ENCODE measurements around the gene GOLT1B.
"Not testable (repeated sequence)": the region's sequence is repeated elsewhere in the genome, so short reads cannot be mapped to it uniquely, and the experiment has no call there.

Gene GOLT1B

GRCh38 chr12:21501258-21502163 is at the start of gene GOLT1B, which contains the start of gene RECQL:
GOLT1B (plus strand) TSS chr12:21501789; CDS start chr12:21501924, 135 bp downstream.
RECQL (minus strand) TSS chr12:21501635; CDS start chr12:21499570, 2,065 bp downstream.
- peak within 1 kb of the TSS; percentile 82 for H3K4me3 ChIP-seq (ENCODE audit: low read depth, low read length)
- peaks cover 26% of the 10 kb centered on the region for H3K36me3 ChIP-seq (ENCODE audit: insufficient read depth, low read length)
- peak within 1 kb of the TSS; percentile 89 for H3K27ac ChIP-seq (ENCODE audit: low read depth, low read length)
- peak within 1 kb of the TSS; percentile 44 for H2AFZ ChIP-seq (ENCODE audit: low read length, unreplicated experiment)
- H3K27me3 ChIP-seq (ENCODE audit: insufficient read depth, low read length): no peaks in the 10 kb centered on the region
- peaks cover 94% of the 10 kb centered on the region for H3K79me2 ChIP-seq (ENCODE audit: control insufficient read depth, insufficient read depth, low read length, unreplicated experiment)
- peaks cover 33% of the 10 kb centered on the region for H3K4me1 ChIP-seq (ENCODE audit: control insufficient read depth, insufficient read depth, low read length, unreplicated experiment)

GRCh38 chr12:21453312-21453852 is 48.2 kb upstream of the GOLT1B start:
- Histone ChIP-seq H3K79me2 (ENCODE audit: control insufficient read depth, insufficient read depth, low read length, unreplicated experiment) (no peaks in the 10 kb centered on the region), H3K27me3 (ENCODE audit: insufficient read depth, low read length) (no peaks in the 10 kb centered on the region), H3K27ac (ENCODE audit: low read depth, low read length) (no peak overlapping the region), H3K4me1 (ENCODE audit: control insufficient read depth, insufficient read depth, low read length, unreplicated experiment) (no peaks in the 10 kb centered on the region), H3K4me3 (ENCODE audit: low read depth, low read length) (no peak overlapping the region), H3K36me3 (ENCODE audit: insufficient read depth, low read length) (no peaks in the 10 kb centered on the region), H2AFZ (ENCODE audit: low read length, unreplicated experiment) (no peak overlapping the region)

GRCh38 chr12:21456291-21456780 is 45.3 kb upstream of the GOLT1B start:
- Histone ChIP-seq H3K27me3 (ENCODE audit: insufficient read depth, low read length) (no peaks in the 10 kb centered on the region), H3K36me3 (ENCODE audit: insufficient read depth, low read length) (no peaks in the 10 kb centered on the region)

DNA sequence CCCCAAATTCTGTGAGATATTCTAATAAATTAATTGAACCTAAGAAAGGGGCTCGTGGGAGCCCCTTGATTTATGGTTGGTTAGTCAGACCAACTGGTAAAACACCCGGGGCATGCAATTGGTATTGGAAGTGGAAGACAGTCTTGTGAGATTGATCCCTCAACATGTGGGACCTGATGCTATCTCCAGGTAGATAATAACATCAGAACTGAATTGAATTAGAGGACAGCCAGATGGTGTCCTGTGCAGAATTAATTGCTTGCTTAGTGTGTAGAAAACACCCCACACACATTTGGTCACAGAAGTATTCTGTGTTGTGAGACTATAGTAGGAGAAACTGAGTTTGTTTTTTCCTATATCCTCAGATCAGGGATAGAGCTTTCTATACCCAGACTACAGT is 42.1 kb upstream of the GOLT1B start:
- Histone ChIP-seq H3K4me1 (ENCODE audit: control insufficient read depth, insufficient read depth, low read length, unreplicated experiment) (no peaks in the 10 kb centered on the region), H3K27me3 (ENCODE audit: insufficient read depth, low read length) (no peaks in the 10 kb centered on the region), H3K4me3 (ENCODE audit: low read depth, low read length) (no peak overlapping the region), H3K27ac (ENCODE audit: low read depth, low read length) (no peak overlapping the region), H3K79me2 (ENCODE audit: control insufficient read depth, insufficient read depth, low read length, unreplicated experiment) (no peaks in the 10 kb centered on the region), H3K36me3 (ENCODE audit: insufficient read depth, low read length) (no peaks in the 10 kb centered on the region), H2AFZ (ENCODE audit: low read length, unreplicated experiment) (no peak overlapping the region)

More at GRCh38 chr12:21456291-21456780, 45.3 kb upstream of the GOLT1B start:
- no peak overlapping the region for H3K27ac ChIP-seq (ENCODE audit: low read depth, low read length)
- no peaks in the 10 kb centered on the region for H3K4me1 ChIP-seq (ENCODE audit: control insufficient read depth, insufficient read depth, low read length, unreplicated experiment)
- no peak overlapping the region for H3K4me3 ChIP-seq (ENCODE audit: low read depth, low read length)
- H3K79me2 ChIP-seq (ENCODE audit: control insufficient read depth, insufficient read depth, low read length, unreplicated experiment): no peaks in the 10 kb centered on the region
- no peak overlapping the region for H2AFZ ChIP-seq (ENCODE audit: low read length, unreplicated experiment)

DNA sequence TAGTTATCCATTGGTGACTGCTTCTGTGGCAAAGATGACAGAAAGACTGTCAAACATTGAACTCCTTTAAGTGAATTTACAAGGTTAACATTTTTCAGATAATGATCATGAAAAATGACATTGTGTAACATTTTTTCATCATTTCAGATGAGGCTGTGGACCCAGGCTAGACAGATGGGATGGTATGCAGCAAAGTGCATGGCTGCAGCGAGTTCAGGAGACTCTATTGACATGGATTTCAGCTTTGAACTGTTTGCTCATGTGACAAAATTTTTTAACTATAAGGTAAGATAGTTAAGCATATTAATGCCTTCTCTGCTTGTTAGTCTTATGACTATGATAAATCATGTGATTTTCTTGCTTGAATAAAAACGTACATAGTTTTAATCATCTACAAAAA is 34.3 kb upstream of the GOLT1B start:
- H3K79me2 ChIP-seq (ENCODE audit: control insufficient read depth, insufficient read depth, low read length, unreplicated experiment); H3K27ac ChIP-seq (ENCODE audit: low read depth, low read length); H2AFZ ChIP-seq (ENCODE audit: low read length, unreplicated experiment); H3K27me3 ChIP-seq (ENCODE audit: insufficient read depth, low read length); H3K4me3 ChIP-seq (ENCODE audit: low read depth, low read length); H3K4me1 ChIP-seq (ENCODE audit: control insufficient read depth, insufficient read depth, low read length, unreplicated experiment): not testable (repeated sequence)
- H3K36me3 ChIP-seq (ENCODE audit: insufficient read depth, low read length): peaks cover 14% of the 10 kb centered on the region

DNA sequence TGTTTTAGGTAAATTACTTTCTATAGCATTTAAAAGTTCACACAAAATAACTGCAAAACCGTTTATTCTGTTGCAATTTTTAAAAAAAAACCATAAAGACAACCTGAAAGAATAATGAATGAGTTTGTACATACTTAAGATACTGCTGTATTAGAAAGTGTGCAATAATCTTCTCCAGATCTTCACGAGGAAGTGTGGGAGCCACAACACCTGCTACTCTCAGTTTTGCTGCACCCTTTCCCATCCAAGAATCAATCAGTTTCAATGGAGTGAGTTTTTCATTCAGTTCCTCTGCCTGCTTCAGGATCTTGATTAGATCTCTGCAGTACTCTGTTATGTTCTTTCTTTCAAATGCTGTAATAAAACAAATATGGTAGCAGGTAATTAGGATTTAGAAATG is 30.3 kb upstream of the GOLT1B start:
- no peak overlapping the region for H3K27ac ChIP-seq (ENCODE audit: low read depth, low read length)
- no peaks in the 10 kb centered on the region for H3K27me3 ChIP-seq (ENCODE audit: insufficient read depth, low read length)
- no peak overlapping the region for H3K4me3 ChIP-seq (ENCODE audit: low read depth, low read length)
- H2AFZ ChIP-seq (ENCODE audit: low read length, unreplicated experiment): no peak overlapping the region
- H3K36me3 ChIP-seq (ENCODE audit: insufficient read depth, low read length): peaks cover 48% of the 10 kb centered on the region
- no peaks in the 10 kb centered on the region for H3K79me2 ChIP-seq (ENCODE audit: control insufficient read depth, insufficient read depth, low read length, unreplicated experiment)
- H3K4me1 ChIP-seq (ENCODE audit: control insufficient read depth, insufficient read depth, low read length, unreplicated experiment): peaks cover 2% of the 10 kb centered on the region

DNA sequence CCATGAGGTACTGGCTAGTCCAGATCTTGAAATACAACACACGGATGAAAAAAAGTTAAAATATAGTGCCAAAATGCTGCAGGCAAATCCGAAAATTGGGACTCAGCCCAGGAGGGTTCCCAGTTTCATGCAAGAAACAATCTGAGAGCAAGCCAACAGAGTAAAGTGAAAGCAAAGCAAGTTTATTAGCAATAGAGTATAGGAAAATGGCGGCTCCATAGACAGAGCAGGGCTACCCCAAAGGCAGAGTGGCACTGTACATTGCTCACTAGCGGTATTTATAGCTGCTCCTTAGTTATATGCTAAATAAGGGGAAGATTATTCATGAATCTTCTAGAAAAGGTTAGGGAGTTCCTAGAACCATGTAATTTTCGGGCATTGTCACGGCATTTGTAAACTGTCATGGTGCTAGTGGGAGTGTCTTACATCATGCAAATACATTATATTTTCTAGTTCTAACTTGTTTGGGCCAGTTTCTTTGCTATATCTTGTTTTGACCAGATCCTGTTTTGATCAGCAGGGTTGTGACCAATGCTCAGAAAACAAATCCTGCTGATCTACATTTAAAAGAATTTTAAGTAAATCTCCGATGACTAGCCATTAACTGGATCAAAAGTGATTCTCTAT is 29.3 kb upstream of the GOLT1B start:
- Histone ChIP-seq H2AFZ (ENCODE audit: low read length, unreplicated experiment) (no peak overlapping the region), H3K4me1 (ENCODE audit: control insufficient read depth, insufficient read depth, low read length, unreplicated experiment) (peaks cover 10% of the 10 kb centered on the region), H3K27ac (ENCODE audit: low read depth, low read length) (no peak overlapping the region), H3K4me3 (ENCODE audit: low read depth, low read length) (no peak overlapping the region), H3K27me3 (ENCODE audit: insufficient read depth, low read length) (no peaks in the 10 kb centered on the region), H3K79me2 (ENCODE audit: control insufficient read depth, insufficient read depth, low read length, unreplicated experiment) (no peaks in the 10 kb centered on the region), H3K36me3 (ENCODE audit: insufficient read depth, low read length) (peaks cover 50% of the 10 kb centered on the region)

GRCh38 chr12:21475552-21475951 is 26.0 kb upstream of the GOLT1B start:
- Histone ChIP-seq H3K27ac (ENCODE audit: low read depth, low read length) (no peak overlapping the region), H2AFZ (ENCODE audit: low read length, unreplicated experiment) (no peak overlapping the region), H3K79me2 (ENCODE audit: control insufficient read depth, insufficient read depth, low read length, unreplicated experiment) (no peaks in the 10 kb centered on the region), H3K27me3 (ENCODE audit: insufficient read depth, low read length) (no peaks in the 10 kb centered on the region), H3K36me3 (ENCODE audit: insufficient read depth, low read length) (peaks cover 61% of the 10 kb centered on the region), H3K4me1 (ENCODE audit: control insufficient read depth, insufficient read depth, low read length, unreplicated experiment) (peaks cover 12% of the 10 kb centered on the region), H3K4me3 (ENCODE audit: low read depth, low read length) (no peak overlapping the region)

- Histone ChIP-seq H3K79me2 (ENCODE audit: control insufficient read depth, insufficient read depth, low read length, unreplicated experiment) (no peaks in the 10 kb centered on the region), H3K27ac (ENCODE audit: low read depth, low read length) (peak overlapping the region; percentile 49), H2AFZ (ENCODE audit: low read length, unreplicated experiment) (no peak overlapping the region), H3K36me3 (ENCODE audit: insufficient read depth, low read length) (peaks cover 60% of the 10 kb centered on the region), H3K27me3 (ENCODE audit: insufficient read depth, low read length) (no peaks in the 10 kb centered on the region), H3K4me3 (ENCODE audit: low read depth, low read length) (no peak overlapping the region), H3K4me1 (ENCODE audit: control insufficient read depth, insufficient read depth, low read length, unreplicated experiment) (peaks cover 12% of the 10 kb centered on the region)
Measured at GRCh38 chr12:21476949-21477348, 24.6 kb upstream of the GOLT1B start.

DNA sequence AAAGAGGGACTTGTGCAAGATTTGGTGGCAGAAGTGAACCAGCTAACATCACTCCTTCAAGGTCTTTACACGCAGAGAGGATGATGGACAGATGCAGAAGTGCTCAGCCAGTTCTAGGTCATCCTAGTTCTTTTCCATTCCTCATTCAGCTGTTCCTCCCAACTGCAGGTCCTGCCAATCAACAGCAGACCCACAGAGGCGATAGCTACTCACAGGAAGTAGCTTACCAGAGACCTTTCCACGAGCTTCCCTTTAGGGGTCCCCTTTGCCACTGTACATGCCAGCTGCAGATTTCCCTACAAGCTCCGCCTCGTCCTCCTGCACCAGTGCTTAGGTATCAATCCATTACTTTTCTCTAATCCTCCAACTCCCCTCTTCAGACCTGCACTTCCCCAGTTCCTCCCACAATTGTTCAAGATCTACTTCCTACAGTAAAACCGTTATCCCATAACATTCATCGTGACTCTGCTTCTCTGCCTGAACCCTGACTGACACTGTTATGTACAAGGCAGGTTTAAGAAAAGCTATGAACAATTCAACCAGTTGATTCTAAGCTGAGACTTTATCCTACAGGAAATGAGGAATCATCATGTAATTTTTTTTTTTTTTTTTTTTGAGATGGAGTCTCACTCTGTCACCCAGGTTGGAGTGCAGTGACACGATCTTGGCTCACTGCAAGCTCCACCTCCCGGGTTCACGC is 22.7 kb upstream of the GOLT1B start:
- H3K4me1 ChIP-seq (ENCODE audit: control insufficient read depth, insufficient read depth, low read length, unreplicated experiment): peaks cover 12% of the 10 kb centered on the region
- no peaks in the 10 kb centered on the region for H3K79me2 ChIP-seq (ENCODE audit: control insufficient read depth, insufficient read depth, low read length, unreplicated experiment)
- H3K4me3 ChIP-seq (ENCODE audit: low read depth, low read length): no peak overlapping the region
- no peak overlapping the region for H2AFZ ChIP-seq (ENCODE audit: low read length, unreplicated experiment)
- no peak overlapping the region for H3K27ac ChIP-seq (ENCODE audit: low read depth, low read length)
- peaks cover 58% of the 10 kb centered on the region for H3K36me3 ChIP-seq (ENCODE audit: insufficient read depth, low read length)
- H3K27me3 ChIP-seq (ENCODE audit: insufficient read depth, low read length): no peaks in the 10 kb centered on the region
